GM03348 (cell line): Measurements from ENCODE around the gene FREY1.

ENCODE experiments used
- DNase-seq: peaks from one replicate; pipeline ENCODE4 v3.0.0; 2012; ENCODE audit warnings: low spot score

The FREY1 gene, protein sequence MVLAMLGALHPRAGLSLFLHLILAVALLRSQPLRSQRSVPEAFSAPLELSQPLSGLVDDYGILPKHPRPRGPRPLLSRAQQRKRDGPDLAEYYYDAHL

DNA sequence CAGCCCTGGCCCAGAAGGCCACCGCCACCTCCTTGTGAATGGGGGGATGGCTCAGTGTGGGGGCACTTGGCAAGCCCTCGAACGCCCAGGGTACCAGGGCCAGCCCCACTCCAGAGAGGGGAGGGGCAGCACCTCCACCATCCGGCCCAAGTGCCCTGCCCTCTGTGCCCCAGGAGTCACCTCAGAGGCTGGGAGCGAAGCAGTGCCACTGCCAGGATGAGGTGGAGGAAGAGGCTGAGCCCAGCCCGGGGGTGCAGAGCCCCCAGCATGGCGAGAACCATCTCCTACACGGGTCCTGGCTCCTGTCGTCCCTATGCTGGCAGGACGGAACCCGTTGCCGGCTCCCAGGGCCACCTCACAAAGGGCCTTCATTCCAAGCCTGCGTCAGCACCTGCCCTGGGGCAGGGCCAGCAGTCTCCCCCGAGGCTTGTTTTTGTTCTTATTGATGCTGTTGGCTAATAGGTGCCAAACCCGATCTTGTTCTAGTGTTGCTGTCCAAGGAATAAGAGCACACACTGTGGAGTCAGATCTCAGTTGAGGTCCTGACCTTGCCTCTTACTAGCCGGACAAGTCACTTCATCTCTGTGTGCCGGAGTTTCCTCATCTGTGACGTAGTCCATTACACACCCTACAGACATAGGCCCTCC, at the start of gene FREY1:
FREY1 (minus strand) TSS at position 307 of the 647 bp plus-strand sequence; CDS start at position 281, 26 bp downstream.
- DNase-seq: no peak

DNA sequence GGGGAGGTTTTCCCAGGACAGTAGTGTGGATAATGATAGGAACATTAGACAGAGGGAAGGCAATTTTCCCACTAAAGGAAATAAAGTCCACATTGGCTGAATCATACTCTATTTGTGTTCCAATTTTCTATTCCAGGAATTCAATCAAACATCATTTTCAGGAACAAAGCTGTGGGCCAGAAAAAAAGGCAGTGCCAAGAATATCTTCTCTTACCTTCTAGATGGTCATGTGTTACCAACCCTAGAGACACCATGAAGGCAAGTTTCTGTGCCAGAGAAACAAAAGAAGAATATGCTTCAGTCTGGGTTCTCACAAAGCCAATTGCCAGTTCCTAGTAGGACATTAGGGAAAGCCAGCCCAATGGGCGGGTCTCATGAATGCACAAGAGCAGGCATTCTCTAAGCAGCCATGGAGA, 42.9 kb upstream of the FREY1 start:
- no peak for DNase-seq

DNA sequence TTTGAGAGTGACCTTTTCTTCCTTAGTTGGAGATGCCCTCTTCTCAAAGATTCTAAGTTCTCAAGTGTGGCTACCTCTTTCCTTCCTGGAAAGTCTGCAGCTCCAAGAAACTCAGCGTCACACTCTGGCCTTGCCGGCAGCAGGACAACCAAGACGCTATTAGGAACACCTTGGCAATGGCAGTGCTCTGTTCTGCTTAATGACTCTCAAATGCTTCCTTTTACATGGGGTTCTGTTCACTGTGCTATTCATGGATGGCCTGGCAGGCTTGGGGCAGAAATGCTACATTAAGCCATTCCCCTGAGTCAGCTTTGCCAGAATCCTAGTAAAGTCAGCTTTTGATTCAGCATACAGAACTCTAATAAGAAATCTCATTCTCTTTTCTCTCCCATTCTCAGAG, 41.3 kb upstream of the FREY1 start:
- DNase-seq: no peak

DNA sequence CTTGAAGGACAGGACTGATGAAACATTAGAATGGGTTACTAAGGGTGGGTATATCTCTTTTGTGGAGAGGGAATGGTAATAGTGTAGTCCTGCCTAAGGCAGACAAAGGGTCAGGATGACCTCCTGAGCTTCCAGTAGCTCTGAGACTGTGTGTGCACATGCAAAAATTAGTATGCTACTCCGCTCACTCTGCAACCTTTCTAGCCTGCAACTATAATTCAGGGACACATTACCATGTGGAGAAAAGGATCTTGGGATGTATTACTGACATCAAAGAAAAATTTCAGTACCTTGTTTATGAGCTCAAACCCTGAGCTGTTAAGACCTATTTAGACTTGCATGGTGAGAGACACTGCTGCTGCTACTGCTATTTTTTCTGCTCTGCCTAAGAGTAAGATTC, 40.8 kb upstream of the FREY1 start:
- DNase-seq: no peak

DNA sequence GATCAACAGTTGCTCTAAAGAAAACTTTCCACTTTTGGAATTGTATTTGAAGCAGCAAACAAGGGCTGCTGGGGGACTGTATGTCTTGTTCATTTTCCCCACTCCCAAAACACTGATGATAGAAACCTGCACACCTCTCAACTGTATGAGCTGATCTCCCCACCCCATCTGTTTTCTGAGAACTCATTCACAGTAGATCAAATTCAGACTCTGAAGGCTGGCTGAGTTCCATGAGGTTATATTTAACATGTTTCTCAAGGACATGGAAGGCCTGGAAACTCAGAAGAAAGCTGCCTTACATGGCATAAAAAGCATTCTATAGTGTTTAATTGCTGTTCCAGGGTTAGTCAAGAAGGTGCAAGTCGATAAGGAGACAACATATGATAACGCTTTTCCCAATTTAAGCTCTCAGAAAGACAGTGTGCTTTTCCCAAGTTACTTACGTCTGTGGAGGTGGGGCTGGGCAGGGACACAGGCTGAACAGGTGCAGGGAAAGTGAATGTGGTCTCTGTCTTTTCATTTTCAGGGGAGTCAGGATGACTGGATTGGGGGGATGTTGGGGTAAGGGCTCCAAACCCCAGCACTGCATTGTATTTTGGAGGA, 38.4 kb upstream of the FREY1 start:
- DNase-seq: no peak

DNA sequence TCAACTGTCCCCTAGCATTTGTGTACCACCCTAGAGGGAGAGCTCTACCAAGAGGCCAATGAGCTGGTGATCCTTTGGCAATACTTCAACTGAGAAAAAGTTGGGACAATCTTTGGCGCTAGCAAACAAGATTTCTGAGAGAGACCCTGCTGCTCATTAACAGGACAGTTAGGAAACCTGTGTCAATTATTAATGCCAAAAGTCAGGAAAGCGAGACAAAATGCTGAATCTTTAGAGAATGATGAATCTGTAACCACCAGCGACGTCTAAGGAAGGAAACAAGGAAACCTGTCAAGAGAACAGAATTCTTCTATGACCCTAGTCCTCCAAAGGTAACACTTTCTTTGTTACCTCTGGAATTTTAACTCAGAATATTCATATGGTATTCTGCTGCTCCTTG, 35.3 kb upstream of the FREY1 start:
- DNase-seq: no peak

DNA sequence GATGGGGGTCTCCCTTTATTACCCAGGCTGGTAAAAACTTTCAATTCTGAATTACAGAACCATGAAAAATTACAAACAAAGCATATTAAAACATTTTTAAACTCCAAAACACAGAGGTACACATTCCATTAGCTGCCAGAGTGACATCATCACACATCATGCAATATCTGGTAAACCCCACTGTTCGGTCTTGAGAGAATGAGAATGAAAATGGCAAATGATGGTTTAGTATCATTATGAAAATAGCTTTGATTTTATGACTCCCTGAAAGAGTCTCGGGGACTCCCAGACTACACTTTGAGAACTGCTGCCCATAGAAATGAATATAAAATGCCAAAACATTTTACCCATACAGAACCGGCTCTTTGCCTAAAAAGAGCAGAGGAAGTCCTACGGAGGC, 34.2 kb upstream of the FREY1 start:
- no peak for DNase-seq

DNA sequence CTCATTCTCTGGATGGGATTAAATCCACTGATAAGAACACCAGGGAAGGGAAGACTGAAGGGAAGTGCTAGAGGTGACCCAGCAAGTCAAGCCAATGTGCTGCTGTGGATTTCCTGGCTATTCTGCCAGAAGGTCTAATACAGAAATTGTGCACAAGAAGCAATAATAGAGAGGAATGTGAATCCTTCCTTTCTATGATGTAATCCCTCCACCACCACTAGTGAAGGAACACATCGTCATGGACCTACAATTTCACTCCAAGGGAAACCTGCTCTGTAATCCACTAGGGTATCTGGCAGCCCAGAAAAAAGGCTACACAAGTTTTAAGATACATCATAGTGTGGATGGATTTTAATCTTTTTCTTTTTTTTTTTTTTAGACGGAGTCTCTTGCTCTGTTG, 32.8 kb upstream of the FREY1 start:
- peak; percentile 45 for DNase-seq

DNA sequence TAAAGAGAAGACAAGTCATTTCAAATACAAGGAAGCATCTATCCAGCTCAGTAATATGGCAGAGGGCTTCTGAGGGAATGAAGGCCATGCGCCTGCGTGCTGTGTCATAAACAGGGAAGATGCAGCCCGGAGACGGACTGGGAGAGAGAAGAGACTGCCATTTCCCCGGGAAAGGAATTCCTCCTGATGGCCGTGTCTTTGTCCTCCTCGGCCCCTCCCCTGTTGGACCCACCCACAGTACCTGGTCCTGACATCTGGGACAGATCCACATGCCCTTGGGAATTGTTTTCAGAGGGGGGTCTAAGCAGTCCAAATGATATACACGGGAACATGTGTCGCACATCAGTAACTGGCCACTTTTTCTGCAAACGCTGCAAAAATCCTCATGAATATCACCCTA, 30.8 kb upstream of the FREY1 start:
- DNase-seq: no peak

DNA sequence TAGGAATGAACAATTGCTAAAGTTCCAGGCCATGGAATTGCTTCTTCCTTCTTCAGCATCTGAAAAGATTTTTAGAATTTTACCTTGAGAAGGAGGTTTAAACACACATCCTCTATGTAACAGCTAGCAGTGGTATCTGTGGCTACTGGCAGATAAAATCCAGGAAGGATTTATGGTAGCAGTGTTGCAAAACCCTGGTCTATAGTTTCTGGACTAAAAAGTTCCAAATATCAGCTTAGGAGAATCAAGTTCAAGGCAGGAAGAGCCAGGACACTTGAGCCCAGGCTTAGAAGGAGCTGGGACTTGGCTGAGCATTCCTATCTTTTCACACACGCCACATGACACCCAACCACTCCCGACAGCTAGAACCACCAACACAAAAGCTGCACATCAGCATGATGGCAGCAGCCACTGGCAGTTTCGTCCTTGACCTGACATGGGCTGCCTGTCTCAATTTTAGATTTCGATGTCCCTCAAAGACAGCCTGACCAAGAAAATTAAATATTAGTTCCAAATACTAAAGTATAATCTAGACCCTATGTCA, 29.5 kb upstream of the FREY1 start:
- DNase-seq: no peak

DNA sequence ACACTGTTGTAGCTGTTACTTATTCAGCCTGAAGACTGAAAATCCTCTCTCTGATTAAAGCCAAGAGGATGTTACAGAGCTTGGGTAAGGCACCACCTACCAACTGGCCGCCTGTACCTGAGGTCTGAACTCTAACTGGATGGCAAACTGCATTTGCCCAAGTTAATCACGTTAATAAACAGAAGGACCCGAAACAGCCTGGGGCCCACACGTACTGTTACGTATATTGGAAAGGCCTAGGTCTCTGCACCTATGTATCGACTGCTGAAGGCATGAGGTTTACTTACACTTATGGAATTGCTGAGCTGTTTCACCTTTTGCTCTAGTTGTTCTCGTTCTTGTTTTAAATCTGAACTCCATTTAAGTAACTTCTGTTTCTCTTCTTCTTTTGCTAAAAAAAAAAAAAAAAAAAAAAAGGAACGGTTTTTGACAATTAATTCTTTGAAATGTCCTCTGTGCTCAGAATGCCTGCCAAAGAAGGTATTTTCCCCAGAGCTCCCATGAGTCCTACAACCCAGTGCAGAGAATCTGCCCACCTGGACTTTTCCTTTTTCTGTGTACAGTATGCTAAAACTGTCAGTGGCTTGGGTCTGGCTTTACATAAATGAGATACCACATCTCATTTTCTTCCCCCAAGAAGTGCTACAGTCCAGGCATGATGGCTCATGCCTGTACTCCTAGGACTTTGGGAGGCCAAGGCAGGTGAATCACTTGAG, 28.4 kb upstream of the FREY1 start:
- DNase-seq: no peak

DNA sequence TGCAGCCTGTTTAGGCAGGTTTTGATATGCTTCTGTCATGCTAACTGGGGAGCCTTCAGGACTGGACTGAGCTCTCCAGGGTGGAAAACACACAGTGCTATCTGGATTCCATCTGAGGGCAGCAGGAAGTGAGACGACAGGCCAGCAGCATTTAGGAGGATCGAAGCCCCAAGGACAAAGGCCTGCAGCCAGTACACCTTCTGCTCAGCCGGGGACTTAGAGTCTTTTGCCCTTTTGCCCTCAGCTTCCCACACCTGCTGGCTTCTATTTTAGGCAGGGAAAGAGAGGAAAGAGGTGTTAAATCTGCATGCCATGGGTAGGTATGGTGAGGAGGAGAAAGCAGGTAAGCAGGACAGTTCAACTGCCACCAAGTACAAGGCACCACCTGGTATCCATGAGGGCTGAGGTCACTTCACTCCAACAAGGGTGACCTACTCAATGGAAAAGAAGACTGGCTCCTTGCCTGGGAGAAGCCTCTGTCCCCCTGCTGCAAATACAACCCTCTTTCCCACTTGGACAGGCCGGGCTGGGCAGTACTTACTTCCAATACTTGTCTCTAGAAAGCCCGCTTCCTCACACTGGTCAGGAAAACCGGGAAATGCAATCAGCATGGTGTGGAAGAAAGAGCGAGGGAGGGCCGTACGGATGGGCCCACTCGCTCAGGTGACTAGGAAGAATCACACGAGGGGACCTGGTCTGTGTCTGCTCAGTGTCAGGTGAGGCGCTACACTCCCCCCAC, 27.7 kb upstream of the FREY1 start:
- DNase-seq: no peak

DNA sequence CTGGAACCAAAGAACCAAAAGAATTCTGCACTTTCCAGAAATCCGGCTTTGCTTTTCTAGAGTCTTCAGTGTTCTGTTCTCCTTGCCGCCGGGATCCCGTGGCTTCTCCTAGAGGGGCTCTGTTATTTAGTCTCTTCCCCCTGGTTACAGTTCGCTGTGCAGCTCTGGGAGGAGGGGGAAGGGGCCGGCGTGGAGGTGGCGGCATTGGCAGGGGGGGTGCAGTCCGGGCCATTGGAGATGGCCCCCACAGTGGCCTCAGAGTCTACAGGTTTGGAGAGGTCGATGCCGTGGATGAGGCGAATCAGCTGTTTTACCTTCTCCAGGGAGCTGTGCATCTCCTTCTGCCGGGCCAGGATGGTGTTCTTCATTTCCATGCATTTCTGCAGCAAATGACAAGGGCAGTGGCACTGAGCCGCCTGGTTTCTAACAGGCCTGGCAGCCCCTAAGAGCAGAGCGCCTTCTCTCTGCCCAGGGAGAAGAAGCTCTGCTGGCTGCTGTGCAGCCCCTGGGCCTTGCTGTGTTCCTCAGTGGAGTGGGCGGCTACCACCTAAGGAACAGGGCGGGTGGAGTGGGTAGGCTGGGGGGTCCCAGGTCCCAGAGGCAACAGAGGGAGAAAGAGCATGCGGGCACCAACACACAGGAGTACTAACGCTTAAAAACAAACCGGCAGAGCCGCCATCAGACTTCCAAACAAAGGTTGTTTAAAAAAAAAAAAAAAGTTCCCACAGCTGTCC, 26.9 kb upstream of the FREY1 start:
- DNase-seq: no peak

DNA sequence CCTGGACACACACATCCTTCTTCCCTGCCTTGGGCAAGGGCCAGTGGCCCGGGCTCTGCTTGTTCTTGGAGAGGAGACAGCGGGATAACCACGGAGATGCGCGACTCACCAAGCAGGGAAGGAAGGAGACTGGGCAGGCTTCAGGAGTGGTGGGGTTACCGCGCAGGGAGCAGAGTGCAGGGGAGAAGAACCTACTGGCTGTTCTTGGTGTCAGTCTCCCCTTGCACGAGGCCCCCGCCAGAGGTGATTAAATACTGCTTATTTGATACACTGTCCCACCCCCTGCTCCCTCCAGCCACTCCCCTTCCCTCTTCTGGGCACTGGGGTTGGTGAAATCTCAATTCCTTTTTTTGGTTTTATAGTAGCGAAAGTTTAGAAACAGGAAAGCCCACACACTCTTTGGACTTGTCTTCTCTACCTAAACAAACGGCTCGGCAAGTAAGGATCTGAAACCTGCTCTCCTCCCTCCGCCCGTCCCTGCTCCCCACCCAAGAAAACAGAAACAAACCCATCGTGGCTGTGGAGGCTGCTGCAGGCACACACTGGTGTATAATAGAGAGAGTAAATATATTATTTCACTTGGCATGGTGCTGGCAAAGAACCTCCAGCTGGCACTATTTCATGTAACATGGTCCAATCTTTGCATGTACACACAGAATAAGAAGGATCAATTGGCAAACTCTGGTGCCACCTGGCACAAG, 26.2 kb upstream of the FREY1 start:
- no peak for DNase-seq

DNA sequence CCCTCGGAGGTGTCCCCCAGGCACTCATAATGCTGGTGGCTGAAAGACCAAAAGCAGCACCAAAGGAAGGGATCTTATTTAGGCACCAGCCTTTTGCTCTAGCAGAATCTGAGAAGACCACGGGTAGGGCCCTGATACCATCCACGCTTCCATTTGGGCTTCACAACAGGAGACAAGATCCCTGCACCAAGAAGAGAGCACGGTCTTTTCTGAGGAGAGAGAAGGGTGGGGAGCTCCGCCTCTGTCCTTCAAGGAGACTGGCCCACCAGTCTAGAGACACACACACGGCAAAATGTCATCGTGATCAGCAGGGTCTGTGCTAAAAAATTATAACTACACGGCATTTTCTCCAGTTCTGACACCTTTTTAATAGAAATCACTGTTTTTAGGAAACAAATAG, 25.1 kb upstream of the FREY1 start:
- no peak for DNase-seq

DNA sequence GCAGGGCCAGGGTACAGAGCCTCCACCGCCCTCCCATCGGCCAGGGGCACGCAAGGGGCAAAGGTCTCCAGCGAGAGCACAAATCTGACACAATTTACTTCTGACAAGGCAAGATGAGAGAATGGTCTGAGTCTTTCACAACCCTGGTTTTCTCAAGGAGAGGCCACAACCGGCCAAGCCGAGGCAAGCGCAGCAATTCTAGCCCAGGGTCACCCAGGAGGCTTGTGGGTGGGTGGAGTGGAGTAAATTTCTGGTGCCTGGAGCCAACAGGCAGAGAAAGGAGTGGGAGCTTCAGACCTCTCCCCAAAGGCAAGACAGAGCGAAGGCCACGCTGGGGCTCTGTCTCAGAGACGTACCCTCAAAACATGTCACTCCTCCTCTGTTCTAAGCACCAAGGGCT, 24.7 kb upstream of the FREY1 start:
- DNase-seq: no peak

DNA sequence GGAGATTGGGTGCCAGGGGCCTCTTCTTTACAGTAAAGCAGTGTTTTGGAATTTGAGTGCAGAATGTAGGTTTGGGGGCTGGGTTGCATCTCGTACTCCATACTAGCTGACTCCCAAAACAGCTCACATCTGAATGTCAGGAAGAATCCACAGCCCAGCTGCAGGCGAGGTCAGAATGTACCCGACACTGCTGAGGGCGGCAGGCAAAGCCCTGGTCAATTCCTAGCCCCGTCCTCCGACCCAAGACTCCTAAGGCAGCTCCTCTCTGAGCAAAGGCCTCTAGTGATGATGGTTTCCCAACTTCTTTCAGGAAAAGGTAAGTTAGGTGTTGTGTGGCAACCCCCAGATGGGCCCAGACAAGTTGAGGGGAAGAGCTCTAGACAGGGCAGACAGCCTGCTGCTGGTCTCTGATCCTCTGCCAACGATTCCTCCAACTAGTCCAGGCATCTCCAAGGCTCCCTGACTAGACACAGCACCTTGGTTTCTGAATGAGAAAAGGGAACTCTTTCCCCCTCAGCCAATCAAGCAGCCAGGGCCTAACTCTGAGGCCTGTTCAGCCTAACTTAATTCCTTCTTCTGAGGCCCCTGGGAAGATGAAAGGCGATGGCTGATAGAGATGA, 24.0 kb upstream of the FREY1 start:
- no peak for DNase-seq

DNA sequence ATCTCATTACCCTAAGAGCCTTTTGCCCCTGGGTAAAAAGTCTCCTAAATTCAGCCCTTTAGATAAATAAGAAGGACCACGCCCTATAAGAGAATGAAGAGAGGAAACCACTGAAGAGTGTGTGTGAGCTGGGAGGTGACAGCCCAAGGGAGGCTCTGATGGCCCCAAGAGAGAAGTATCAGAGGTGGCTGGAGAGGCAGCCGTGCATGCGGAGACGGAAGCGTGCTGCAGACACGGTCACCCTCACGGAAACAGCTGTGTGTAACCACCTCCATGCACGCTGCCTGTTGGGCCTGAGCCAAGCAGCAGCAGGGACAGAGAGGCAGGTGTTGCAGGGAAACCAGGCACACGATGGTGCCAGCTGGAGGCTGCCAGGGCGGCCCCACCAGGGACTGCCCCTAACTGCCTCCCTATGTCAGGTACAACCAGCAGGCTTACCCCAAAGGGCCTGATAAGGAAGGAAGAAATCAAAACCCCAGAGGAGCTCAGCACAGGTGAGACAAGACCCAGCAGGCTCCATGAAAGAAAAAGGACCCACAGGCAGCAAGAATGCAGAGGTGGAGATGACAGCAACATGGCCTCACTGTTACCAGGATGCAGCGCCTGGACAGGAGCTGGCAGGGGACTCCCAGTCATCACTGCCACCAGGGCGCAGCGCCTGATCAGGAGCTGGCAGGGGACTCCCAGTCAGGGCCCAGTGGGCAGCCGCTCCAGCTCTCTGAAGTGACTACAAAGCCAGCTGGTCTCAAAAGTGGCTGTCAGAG, 23.1 kb upstream of the FREY1 start:
- no peak for DNase-seq

DNA sequence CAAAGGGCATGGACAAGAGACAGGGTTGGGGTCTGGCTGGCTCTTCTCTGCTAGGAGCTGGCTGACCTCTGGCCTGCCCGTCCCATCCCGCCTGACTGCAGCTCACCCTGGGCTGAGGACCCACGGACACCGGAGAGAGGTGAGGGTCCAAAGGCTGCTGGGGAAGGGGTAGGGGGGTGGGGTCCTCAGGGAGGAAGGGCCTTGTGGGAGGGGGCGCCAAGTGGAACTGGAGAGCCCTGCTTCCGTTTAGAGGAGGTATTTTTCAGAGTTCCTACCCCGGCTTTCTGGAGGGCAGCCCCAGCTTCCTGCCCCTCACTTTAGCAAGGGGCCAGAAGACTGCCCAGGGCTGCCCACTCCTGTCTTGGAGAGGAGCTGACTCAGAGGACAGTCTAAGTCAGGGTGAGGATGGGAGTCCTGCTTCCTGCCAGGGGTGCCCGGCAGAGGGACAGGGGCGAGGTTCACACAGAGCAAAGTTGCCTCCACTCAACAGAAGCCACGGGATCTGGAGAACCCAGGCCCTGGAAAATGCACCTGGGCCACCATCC, 22.5 kb upstream of the FREY1 start:
- DNase-seq: no peak
